NCI-H82 (cell line): ENCODE results near the gene OLIG2.

ENCODE experiments used
- DNase-seq: peaks from one replicate; lab custom pipeline; 2025; lab: John Stamatoyannopoulos, UW

Gene OLIG2

GRCh38 chr21:33019885-33020557, 5.7 kb upstream of the OLIG2 start:
- DNase-seq: peak; percentile 44

GRCh38 chr21:33020558-33021100, 5.1 kb upstream of the OLIG2 start:
- no peak for DNase-seq

- no peak for DNase-seq
These were observed 4.6 kb upstream of the OLIG2 start for GRCh38 chr21:33021150-33021549.

DNA sequence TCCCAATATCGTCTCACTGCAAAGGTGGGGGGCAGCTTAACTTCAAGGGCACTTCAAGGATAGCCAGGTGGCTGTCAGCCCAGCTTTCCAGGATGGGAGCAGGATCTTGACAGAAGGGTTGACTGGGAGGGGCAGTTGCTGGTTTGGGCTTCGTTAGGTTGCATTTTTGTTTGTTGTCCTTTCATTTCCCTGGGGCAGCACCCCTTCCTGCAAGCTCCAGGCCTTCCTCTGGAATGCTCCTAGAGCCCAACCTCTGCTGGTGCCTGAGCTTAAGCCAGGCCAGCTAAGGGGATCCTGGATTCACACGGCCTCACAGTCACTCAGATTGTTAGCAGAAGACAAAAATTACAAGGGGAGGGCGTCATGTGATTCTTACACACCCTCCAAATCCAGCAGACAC, 4.1 kb upstream of the OLIG2 start:
- DNase-seq: no peak

GRCh38 chr21:33022489-33022827, 3.3 kb upstream of the OLIG2 start:
- no peak for DNase-seq

DNA sequence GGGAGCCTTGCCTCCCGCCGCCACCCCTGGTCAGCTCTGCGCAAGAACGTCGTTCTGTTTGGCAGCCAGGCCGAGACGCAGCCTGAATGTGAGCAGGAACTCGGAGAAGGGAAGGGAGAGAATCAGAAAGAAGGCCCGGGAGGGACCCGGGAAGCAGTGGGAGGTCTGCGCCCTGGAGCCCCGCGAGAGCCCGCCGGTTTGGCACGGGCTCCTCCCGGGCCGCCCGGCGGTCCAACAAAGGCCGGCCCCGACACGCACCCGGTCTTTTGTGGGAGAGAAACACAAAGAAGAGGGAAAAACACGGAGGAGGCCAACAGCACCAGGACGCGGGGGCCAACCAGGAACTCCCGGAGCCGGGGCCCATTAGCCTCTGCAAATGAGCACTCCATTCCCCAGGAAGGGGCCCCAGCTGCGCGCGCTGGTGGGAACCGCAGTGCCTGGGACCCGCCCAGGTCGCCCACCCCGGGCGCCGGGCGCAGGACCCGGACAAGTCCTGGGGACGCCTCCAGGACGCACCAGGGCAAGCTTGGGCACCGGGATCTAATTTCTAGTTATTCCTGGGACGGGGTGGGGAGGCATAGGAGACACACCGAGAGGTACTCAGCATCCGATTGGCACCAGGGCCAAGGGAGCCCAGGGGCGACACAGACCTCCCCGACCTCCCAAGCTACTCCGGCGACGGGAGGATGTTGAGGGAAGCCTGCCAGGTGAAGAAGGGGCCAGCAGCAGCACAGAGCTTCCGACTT, 2.7 kb upstream of the OLIG2 start:
- DNase-seq: no peak

DNA sequence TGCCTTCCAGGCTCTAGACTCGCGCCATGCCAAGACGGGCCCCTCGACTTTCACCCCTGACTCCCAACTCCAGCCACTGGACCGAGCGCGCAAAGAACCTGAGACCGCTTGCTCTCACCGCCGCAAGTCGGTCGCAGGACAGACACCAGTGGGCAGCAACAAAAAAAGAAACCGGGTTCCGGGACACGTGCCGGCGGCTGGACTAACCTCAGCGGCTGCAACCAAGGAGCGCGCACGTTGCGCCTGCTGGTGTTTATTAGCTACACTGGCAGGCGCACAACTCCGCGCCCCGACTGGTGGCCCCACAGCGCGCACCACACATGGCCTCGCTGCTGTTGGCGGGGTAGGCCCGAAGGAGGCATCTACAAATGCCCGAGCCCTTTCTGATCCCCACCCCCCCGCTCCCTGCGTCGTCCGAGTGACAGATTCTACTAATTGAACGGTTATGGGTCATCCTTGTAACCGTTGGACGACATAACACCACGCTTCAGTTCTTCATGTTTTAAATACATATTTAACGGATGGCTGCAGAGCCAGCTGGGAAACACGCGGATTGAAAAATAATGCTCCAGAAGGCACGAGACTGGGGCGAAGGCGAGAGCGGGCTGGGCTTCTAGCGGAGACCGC, 2.0 kb upstream of the OLIG2 start:
- DNase-seq: peak; percentile 60

GRCh38 chr21:33024201-33025103, 1.3 kb upstream of the OLIG2 start:
- peak; percentile 62 for DNase-seq

- peak; percentile 88 for DNase-seq
These were observed 638 bp upstream of the OLIG2 start for GRCh38 chr21:33025106-33025488.

- no peak for DNase-seq
These were observed 716 bp downstream of the OLIG2 start for GRCh38 chr21:33026443-33026858.

- DNase-seq: peak; percentile 31
These were observed 1.2 kb downstream of the OLIG2 start for GRCh38 chr21:33026878-33027400.

- DNase-seq: no peak
These were observed 1.9 kb downstream of the OLIG2 start for GRCh38 chr21:33027401-33028286.

GRCh38 chr21:33028287-33028670, 2.5 kb downstream of the OLIG2 start:
- DNase-seq: no peak

DNA sequence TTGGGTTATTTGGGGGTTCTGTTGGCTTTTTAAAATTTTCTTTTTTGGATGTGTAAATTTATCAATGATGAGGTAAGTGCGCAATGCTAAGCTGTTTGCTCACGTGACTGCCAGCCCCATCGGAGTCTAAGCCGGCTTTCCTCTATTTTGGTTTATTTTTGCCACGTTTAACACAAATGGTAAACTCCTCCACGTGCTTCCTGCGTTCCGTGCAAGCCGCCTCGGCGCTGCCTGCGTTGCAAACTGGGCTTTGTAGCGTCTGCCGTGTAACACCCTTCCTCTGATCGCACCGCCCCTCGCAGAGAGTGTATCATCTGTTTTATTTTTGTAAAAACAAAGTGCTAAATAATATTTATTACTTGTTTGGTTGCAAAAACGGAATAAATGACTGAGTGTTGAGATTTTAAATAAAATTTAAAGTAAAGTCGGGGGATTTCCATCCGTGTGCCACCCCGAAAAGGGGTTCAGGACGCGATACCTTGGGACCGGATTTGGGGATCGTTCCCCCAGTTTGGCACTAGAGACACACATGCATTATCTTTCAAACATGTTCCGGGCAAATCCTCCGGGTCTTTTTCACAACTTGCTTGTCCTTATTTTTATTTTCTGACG, 3.1 kb downstream of the OLIG2 start:
- no peak for DNase-seq

DNA sequence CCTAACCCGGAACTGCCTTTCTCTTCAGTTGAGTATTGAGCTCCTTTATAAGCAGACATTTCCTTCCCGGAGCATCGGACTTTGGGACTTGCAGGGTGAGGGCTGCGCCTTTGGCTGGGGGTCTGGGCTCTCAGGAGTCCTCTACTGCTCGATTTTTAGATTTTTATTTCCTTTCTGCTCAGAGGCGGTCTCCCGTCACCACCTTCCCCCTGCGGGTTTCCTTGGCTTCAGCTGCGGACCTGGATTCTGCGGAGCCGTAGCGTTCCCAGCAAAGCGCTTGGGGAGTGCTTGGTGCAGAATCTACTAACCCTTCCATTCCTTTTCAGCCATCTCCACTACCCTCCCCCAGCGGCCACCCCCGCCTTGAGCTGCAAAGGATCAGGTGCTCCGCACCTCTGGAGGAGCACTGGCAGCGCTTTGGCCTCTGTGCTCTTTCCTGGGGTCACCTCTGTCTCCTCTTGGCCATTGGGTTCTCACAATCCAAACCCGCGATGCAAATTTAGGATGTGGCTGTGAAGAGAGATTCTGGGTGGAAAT, 3.7 kb downstream of the OLIG2 start:
- DNase-seq: no peak

DNA sequence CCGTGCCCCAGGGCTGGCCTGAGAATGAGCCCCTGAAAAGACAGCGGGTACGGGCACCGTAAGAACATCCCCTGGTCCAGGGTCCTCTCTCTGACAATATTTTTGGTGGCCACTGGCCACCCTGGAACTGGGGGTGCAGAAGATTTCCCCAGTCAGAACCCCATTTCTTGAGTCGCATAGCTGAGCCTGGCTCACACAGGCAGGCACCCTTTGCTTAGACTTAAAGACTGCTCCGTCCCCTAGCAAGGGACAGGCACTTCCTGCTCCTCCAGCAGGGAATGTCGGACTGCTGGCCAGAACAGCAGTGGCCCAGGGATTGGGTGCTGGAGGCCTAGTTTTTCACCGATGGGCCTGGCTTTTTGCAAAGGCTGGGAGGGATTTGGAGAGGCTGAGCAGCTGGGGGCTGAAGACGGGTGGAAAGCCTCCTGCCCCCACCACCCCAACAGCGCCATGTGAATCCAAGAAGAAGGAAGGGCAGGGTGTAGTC, 4.3 kb downstream of the OLIG2 start:
- DNase-seq: no peak

- no peak for DNase-seq
These were observed 4.9 kb downstream of the OLIG2 start for GRCh38 chr21:33030633-33031032.

- DNase-seq: no peak
These were observed 5.6 kb downstream of the OLIG2 start for GRCh38 chr21:33031152-33031911.

DNA sequence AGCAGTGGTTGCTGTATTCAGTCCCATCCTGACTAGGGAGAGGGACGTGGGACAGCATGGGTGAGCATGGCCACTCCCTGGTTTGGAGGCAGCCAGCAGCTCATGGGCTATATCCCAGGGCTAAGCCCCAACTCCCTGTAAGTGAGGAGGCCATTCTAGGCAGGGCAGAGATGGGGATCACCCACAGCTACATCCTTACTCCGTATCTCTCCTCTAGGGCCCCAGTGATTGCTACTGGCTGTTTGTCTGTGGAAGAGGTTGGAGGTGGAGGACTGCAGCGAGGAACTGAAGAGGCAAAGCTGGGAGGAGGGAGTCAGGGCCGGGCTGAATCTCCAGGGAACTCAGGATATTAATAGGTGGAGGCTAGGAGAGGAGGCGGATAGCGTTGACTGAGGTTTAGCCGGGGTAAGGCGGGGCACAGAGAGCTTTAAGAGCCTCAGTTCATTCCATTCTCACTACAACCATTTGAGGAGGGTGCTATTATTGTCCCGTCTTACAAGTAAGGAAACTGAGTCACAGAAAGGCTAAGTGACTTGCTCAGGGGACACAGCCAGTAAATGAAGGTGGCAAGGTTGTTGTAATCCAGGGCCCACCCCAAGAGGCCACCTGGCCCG, 6.8 kb downstream of the OLIG2 start:
- no peak for DNase-seq
